Uterus (tissue), 4 donors: ENCODE results near the gene IFIT3. TPM values are rescaled to one million over a fixed set of nuclear protein-coding genes. Genes with fewer than 3 reads are reported as not detected.

Source experiments
- DNase-seq, 2 donors: peaks; one replicate each; pipeline ENCODE4 v3.0.0-alpha.2; 2019 to 2020
- H3K27ac ChIP-seq, 2 donors: fragments of 200-600 bp; sonication (generic); 1 replicate in 1 of 2; 2 replicates in 1 of 2; pipeline ENCODE4 v1.5.1; 2016 to 2018
- H3K27me3 ChIP-seq, 2 donors: fragments of 200-600 bp; sonication (generic); one replicate each; pipeline ENCODE4 v1.5.1; 2018 to 2019; ENCODE audit warnings: control low read depth in 1 of 2
- H3K36me3 ChIP-seq, 2 donors: fragments of 200-600 bp; sonication (generic); one replicate each; pipeline ENCODE4 v1.5.1; 2019; ENCODE audit warnings: control low read depth in 1 of 2
- H3K4me1 ChIP-seq, 2 donors: fragments of 200-600 bp; sonication (generic); one replicate each; pipeline ENCODE4 v1.5.1; 2018 to 2019; ENCODE audit warnings: control low read depth in 1 of 2
- H3K4me3 ChIP-seq, 2 donors: fragments of 200-600 bp; sonication (generic); 1 replicate in 1 of 2; 2 replicates in 1 of 2; pipeline ENCODE4 v1.5.1; 2018 to 2019; ENCODE audit warnings: mild to moderate bottlenecking in 1 of 2
- H3K9me3 ChIP-seq, 2 donors: fragments of 200-600 bp; sonication (generic); one replicate each; pipeline ENCODE4 v1.5.1; 2019; ENCODE audit warnings: control low read depth in 1 of 2
- CTCF ChIP-seq, 4 experiments: fragments of 200-600 bp in 2 of 4; fragments of 450-650 bp in 2 of 4; sonication (generic) in 2 of 4; IDR thresholded peaks; one replicate each; pipeline ENCODE4 v1.5.1; 2016 to 2019; ENCODE audit warnings: antibody characterized with exemption in 4 of 4, mild to moderate bottlenecking in 2 of 4, moderate library complexity in 1 of 4
- POLR2A ChIP-seq, 2 donors: fragments of 450-650 bp; IDR thresholded peaks; one replicate each; pipeline ENCODE4 v1.6.1; 2016; ENCODE audit warnings: antibody characterized with exemption in 2 of 2, mild to moderate bottlenecking in 1 of 2, moderate library complexity in 1 of 2
- intact Hi-C: fragments of 100-400 bp; cut with DNase I; formaldehyde crosslinking; loops from one replicate; pipeline ENCODE4 v1.15.1; 2023; ENCODE audit warnings: low total_unique reads
- total RNA-seq, 4 donors: library from RNA; depleted of rRNA in 3 of 4; stranded (reverse); fragments of >200 nt in 3 of 4; gene quantifications; one replicate each; pipeline versions ENCODE4 v1.1.0 to v1.2.4, GENCODE V29; 2014 to 2023
- donor health status: DM: yes; HTN: yes; CAD: no.

The IFIT3 gene
- 10 to 100 TPM in 2 of 4 donors, 1 to 10 TPM in 2; 6.9 to 25.3 (median 15.6) TPM for total RNA-seq

- no peaks in the 10 kb centered on the region for H3K36me3 ChIP-seq
- H3K4me3 ChIP-seq, result peak within 1 kb of the TSS; percentile 39 to 41
- peak; percentile 65 to 79 for DNase-seq
- H3K9me3 ChIP-seq, result no peaks in the 10 kb centered on the region
- H3K4me1 ChIP-seq, result peaks cover 6 to 7% of the 10 kb centered on the region in 2 donors
- intact Hi-C loops, result no loop called here
- TF ChIP-seq CTCF (IDR thresholded peaks at IDR 0.05) (peak in 1 of 4 experiments; percentile 8), POLR2A (IDR thresholded peaks at IDR 0.05) (peak in 1 of 2 donors; percentile 4)
- peak within 1 kb of the TSS; percentile 86 to 94 for H3K27ac ChIP-seq
- H3K27me3 ChIP-seq, result no peaks in the 10 kb centered on the region
Measured at GRCh38 chr10:89327803-89328441, at the start of gene IFIT3. IFIT3 (plus strand) TSS chr10:89327997; CDS start chr10:89328074, 77 bp downstream.

GRCh38 chr10:89278034-89278535, 49.7 kb upstream of the IFIT3 start:
- Histone ChIP-seq H3K27ac (peak overlapping the region; percentile 81 to 90), H3K36me3 (no peaks in the 10 kb centered on the region), H3K9me3 (no peaks in the 10 kb centered on the region), H3K27me3 (peaks cover 0 to 4% of the 10 kb centered on the region in 2 donors), H3K4me1 (peaks cover 5 to 7% of the 10 kb centered on the region in 2 donors), H3K4me3 (no peak overlapping the region)
- intact Hi-C loops, result no loop called here
- peak; percentile 51 to 81 for DNase-seq
- TF ChIP-seq POLR2A (IDR thresholded peaks at IDR 0.05) (peak in 1 of 2 donors; percentile 11), CTCF (IDR thresholded peaks at IDR 0.05) (no peak)

- peaks cover 0 to 4% of the 10 kb centered on the region in 2 donors for H3K27me3 ChIP-seq
- peaks cover 7 to 13% of the 10 kb centered on the region in 2 donors for H3K4me1 ChIP-seq
- no peak overlapping the region for H3K4me3 ChIP-seq
- peak overlapping the region; percentile 62 to 90 for H3K27ac ChIP-seq
- intact Hi-C loops, result no loop called here
- no peak for DNase-seq
- H3K36me3 ChIP-seq, result no peaks in the 10 kb centered on the region
- H3K9me3 ChIP-seq, result no peaks in the 10 kb centered on the region
- TF ChIP-seq CTCF (IDR thresholded peaks at IDR 0.05), result no peak
- TF ChIP-seq POLR2A (IDR thresholded peaks at IDR 0.05), result no peak
Measured at GRCh38 chr10:89278900-89279392, 48.9 kb upstream of the IFIT3 start.

- DNase-seq, result no peak
- Histone ChIP-seq H3K4me1 (peaks cover 10 to 13% of the 10 kb centered on the region in 2 donors), H3K4me3 (no peak overlapping the region), H3K27ac (peak overlapping the region; percentile 62 to 90), H3K36me3 (no peaks in the 10 kb centered on the region), H3K9me3 (no peaks in the 10 kb centered on the region), H3K27me3 (peaks cover 0 to 4% of the 10 kb centered on the region in 2 donors)
- intact Hi-C loops, result no loop called here
- TF ChIP-seq POLR2A (IDR thresholded peaks at IDR 0.05) (no peak), CTCF (IDR thresholded peaks at IDR 0.05) (no peak)
Measured at GRCh38 chr10:89279421-89279869, 48.4 kb upstream of the IFIT3 start.

GRCh38 chr10:89280508-89280907, 47.3 kb upstream of the IFIT3 start:
- Histone ChIP-seq H3K27ac (peak overlapping the region; percentile 39 to 90), H3K9me3 (no peaks in the 10 kb centered on the region), H3K4me1 (peaks cover 6 to 13% of the 10 kb centered on the region in 2 donors), H3K27me3 (peaks cover 0 to 4% of the 10 kb centered on the region in 2 donors), H3K4me3 (no peak overlapping the region), H3K36me3 (no peaks in the 10 kb centered on the region)
- intact Hi-C loops, result no loop called here
- no peak for DNase-seq
- no peak for TF ChIP-seq CTCF (IDR thresholded peaks at IDR 0.05)
